Adrenal gland (tissue), 5 donors: ENCODE data around the gene TCEA3.

Experiments used
- CTCF ChIP-seq, 6 experiments: fragments of 450-650 bp in 4 of 6; fragments of 200-600 bp in 2 of 6; sonication (generic) in 1 of 6; IDR thresholded peaks; 1 replicate in 5 of 6; 2 replicates in 1 of 6; pipeline versions ENCODE4 v1.5.1 to v1.8.0; 2016 to 2021; ENCODE audit warnings: antibody characterized with exemption in 6 of 6, mild to moderate bottlenecking in 2 of 6, moderate library complexity in 1 of 6
- POLR2A ChIP-seq, 2 donors: fragments of 450-650 bp; IDR thresholded peaks; one replicate each; pipeline ENCODE4 v1.6.1; 2017; ENCODE audit warnings: antibody characterized with exemption in 2 of 2, mild to moderate bottlenecking in 2 of 2, moderate library complexity in 1 of 2
- donor health status: DM: no; HTN: no; CAD: no.

- TF ChIP-seq POLR2A (IDR thresholded peaks at IDR 0.05): no peak
- TF ChIP-seq CTCF (IDR thresholded peaks at IDR 0.05): no peak
These were observed 26.3 kb upstream of the TCEA3 start for GRCh38 chr1:23450894-23451293.
